ENCODE data around the gene C11orf21.

DNA sequence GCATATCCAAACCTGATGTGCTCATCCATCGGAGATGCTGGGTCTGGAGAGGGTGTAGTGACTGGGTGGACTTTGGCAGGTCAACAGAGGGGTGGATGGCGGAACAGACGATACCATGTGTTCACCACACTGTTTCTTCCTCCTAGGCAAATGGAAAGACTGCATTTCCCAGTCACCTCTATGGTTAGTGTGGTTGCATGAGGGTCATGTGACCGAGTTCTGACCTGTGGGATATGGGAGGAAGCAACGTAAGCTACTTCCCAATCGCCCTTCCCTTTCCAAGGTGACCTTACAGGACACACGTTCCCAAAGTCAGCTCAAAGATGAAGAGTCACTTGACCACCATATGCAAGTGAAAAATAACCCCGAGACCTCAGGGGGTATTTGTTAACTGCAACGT is 27.8 kb upstream of the C11orf21 start:
- TF ChIP-seq POLR2AphosphoS5 (IDR thresholded peaks at IDR 0.05; ENCODE audit: control insufficient read depth, insufficient read depth, low read depth, low read length), result no peak
- TF ChIP-seq ZNF324 (CRISPR knock-in tag; IDR thresholded peaks at IDR 0.05), result no peak
- TF ChIP-seq MAFG (tag; conservative IDR thresholded peaks at IDR 0.05), result no peak
- TF ChIP-seq CBX8 (IDR thresholded peaks at IDR 0.05; ENCODE audit: borderline replicate concordance, extremely low read depth, low read depth, low read length, poor library complexity, severe bottlenecking), result no peak
- no peak for TF ChIP-seq ZNF830 (CRISPR knock-in tag; IDR thresholded peaks at IDR 0.05)
- no peak for TF ChIP-seq NRF1 (conservative IDR thresholded peaks at IDR 0.05 in 1 of 2, IDR thresholded peaks at IDR 0.05 in 1 of 2)

Measured in K562 (cell line).